Neural crest cell (in vitro differentiated cells): Measurements from ENCODE around the gene NINL. TPM values are rescaled to one million over a fixed set of nuclear protein-coding genes. Genes with fewer than 3 reads are reported as not detected.

ENCODE experiments used
- DNase-seq: peaks from one replicate; pipeline ENCODE4 v3.0.0; 2021; ENCODE audit warnings: low read depth, mixed read lengths, low spot score
- H3K27ac Mint-ChIP-seq: one replicate; pipeline ENCODE4 v1.8.0; 2021; ENCODE audit warnings: mild to moderate bottlenecking, mixed read lengths; ENCODE audit not compliant: unreplicated experiment
- H3K27me3 Mint-ChIP-seq: 2 replicates; pipeline ENCODE4 v1.8.0; 2021; ENCODE audit warnings: low read depth, mild to moderate bottlenecking, mixed read lengths
- H3K36me3 Mint-ChIP-seq: 2 replicates; pipeline ENCODE4 v1.8.0; 2021; ENCODE audit warnings: low read depth, mild to moderate bottlenecking, mixed read lengths
- H3K4me1 Mint-ChIP-seq: 2 replicates; pipeline ENCODE4 v1.8.0; 2021; ENCODE audit warnings: mixed read lengths
- H3K4me3 Mint-ChIP-seq: one replicate; pipeline ENCODE4 v1.8.0; 2021; ENCODE audit warnings: mild to moderate bottlenecking, mixed read lengths
- H3K9me3 Mint-ChIP-seq: 2 replicates; pipeline ENCODE4 v1.8.0; 2021; ENCODE audit warnings: mixed read lengths
- total RNA-seq: library from RNA; stranded (reverse); gene quantifications from 2 replicates; pipeline ENCODE4 v1.2.1, GENCODE V29; 2021
- TF ChIP-seq, protein P1 (sequence below): fragments of 200-600 bp; sonication (generic); conservative IDR thresholded peaks from 2 replicates; pipeline ENCODE4 v1.5.0; 2021; ENCODE audit warnings: antibody characterized with exemption, mild to moderate bottlenecking

The NINL gene
- total RNA-seq, 1 donor from 2014 or later, result 44.0 TPM

GRCh38 chr20:25461281-25461650 is 124.1 kb downstream of the NINL start:
- H3K9me3 Mint-ChIP-seq, result no peaks in the 10 kb centered on the region
- TF ChIP-seq, protein P1, sequence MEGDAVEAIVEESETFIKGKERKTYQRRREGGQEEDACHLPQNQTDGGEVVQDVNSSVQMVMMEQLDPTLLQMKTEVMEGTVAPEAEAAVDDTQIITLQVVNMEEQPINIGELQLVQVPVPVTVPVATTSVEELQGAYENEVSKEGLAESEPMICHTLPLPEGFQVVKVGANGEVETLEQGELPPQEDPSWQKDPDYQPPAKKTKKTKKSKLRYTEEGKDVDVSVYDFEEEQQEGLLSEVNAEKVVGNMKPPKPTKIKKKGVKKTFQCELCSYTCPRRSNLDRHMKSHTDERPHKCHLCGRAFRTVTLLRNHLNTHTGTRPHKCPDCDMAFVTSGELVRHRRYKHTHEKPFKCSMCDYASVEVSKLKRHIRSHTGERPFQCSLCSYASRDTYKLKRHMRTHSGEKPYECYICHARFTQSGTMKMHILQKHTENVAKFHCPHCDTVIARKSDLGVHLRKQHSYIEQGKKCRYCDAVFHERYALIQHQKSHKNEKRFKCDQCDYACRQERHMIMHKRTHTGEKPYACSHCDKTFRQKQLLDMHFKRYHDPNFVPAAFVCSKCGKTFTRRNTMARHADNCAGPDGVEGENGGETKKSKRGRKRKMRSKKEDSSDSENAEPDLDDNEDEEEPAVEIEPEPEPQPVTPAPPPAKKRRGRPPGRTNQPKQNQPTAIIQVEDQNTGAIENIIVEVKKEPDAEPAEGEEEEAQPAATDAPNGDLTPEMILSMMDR, result no peak
- no peak for DNase-seq
- H3K27ac Mint-ChIP-seq, result no peak overlapping the region
- no peaks in the 10 kb centered on the region for H3K27me3 Mint-ChIP-seq
- no peak overlapping the region for H3K4me3 Mint-ChIP-seq
- H3K4me1 Mint-ChIP-seq, result no peaks in the 10 kb centered on the region
- peaks cover 7% of the 10 kb centered on the region for H3K36me3 Mint-ChIP-seq

- Mint-ChIP-seq H3K4me1 (no peaks in the 10 kb centered on the region), H3K27me3 (no peaks in the 10 kb centered on the region), H3K36me3 (peaks cover 7% of the 10 kb centered on the region), H3K27ac (no peak overlapping the region), H3K9me3 (no peaks in the 10 kb centered on the region), H3K4me3 (no peak overlapping the region)
- DNase-seq, result no peak
- TF ChIP-seq, protein P1, result no peak
These were observed 124.6 kb downstream of the NINL start for GRCh38 chr20:25460566-25461280.

DNA sequence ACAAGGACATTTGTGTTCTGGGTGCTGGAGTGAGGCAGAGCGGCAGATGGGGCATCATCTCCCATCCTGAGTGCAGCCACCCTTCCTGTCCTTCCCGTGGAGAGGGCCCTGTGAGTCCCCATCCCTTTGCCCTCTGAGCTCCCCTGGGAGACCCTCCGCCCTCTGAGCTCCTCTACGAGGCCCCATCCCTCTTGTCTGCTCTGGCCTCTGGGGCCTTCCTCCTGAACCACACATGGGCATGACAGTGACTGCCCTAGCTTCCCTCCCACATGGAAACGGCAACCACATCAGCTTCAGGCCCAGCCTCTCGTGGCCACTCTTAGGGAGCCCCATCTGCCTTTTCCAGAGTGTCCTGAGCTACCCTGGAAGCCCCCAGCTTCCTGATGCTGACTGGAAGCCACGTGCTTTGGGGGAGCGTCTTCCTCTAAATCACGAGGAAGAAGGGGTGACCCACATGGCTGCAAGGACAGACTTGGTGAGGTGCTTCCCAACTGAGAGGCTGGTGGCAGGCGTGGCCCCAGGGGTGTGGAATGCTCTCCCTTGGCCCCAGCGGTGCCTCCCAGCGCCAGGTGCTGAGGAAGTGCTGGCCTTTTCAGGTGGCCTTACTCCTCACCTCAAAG is 125.3 kb downstream of the NINL start:
- Mint-ChIP-seq H3K9me3 (no peaks in the 10 kb centered on the region), H3K4me3 (no peak overlapping the region), H3K4me1 (no peaks in the 10 kb centered on the region), H3K36me3 (peaks cover 12% of the 10 kb centered on the region), H3K27me3 (no peaks in the 10 kb centered on the region), H3K27ac (no peak overlapping the region)
- TF ChIP-seq, protein P1, result no peak
- DNase-seq, result no peak

DNA sequence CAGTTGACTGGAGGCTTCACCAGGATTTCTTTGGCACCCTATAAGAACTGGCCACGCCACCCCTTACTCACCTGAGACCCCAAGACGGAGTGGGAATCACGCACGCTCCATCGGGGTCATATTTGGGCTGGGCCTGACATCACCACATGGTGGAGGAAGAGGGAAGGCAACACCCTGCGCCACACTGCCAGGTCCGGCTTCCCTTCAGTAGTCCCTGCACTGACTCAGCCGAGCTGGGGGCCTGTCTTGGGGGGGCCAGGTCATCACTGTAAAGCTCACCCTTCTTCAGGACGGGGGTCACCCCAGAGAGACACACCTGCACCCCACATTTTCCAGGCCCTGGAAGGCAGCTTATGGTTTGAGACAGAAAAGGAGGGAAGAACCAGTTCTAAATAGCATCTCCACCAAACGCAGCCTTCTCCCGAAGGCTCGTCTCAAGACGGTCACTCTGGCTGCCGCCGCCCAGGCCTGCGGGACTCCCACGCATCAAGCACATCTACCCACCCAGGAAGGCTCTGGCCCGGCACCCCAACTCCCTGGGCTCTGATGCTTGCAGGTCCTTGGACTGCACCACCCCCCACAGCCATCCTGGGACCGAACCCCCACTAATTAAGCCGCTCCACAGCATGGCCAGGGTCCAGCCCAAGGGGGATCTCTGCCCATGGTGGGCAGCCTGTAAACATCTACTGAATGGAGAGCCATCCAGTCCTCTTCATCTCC is 126.1 kb downstream of the NINL start:
- no peaks in the 10 kb centered on the region for H3K9me3 Mint-ChIP-seq
- H3K27ac Mint-ChIP-seq, result no peak overlapping the region
- DNase-seq, result no peak
- peaks cover 19% of the 10 kb centered on the region for H3K36me3 Mint-ChIP-seq
- TF ChIP-seq, protein P1, result no peak
- H3K4me1 Mint-ChIP-seq, result no peaks in the 10 kb centered on the region
- no peaks in the 10 kb centered on the region for H3K27me3 Mint-ChIP-seq
- no peak overlapping the region for H3K4me3 Mint-ChIP-seq

- H3K4me1 Mint-ChIP-seq, result no peaks in the 10 kb centered on the region
- no peak for DNase-seq
- no peak overlapping the region for H3K4me3 Mint-ChIP-seq
- TF ChIP-seq, protein P1, result no peak
- H3K27ac Mint-ChIP-seq, result no peak overlapping the region
- H3K9me3 Mint-ChIP-seq, result no peaks in the 10 kb centered on the region
- peaks cover 28% of the 10 kb centered on the region for H3K36me3 Mint-ChIP-seq
- H3K27me3 Mint-ChIP-seq, result no peaks in the 10 kb centered on the region
These were observed 127.2 kb downstream of the NINL start for GRCh38 chr20:25457886-25458680.
